ENCODE results near the gene DLGAP1. TPM values are rescaled to one million over a fixed set of nuclear protein-coding genes. Genes with fewer than 3 reads are reported as not detected.

DLGAP1 gene
- total and polyA plus RNA-seq, 2 of the 8 experiments (the other 6 are each of a cell fraction or from before 2014, with no cell fraction given) = 11.8 to 16.9 TPM

- TF ChIP-seq CTCF (IDR thresholded peaks at IDR 0.05; ENCODE audit: control extremely low read depth in 1 of 3, insufficient read depth in 1 of 3, low read depth in 1 of 3, low read length in 3 of 3) (no peak), TCF12 (IDR thresholded peaks at IDR 0.05; ENCODE audit: low read depth, low read length) (no peak), SIN3A (conservative IDR thresholded peaks at IDR 0.05 in 1 of 2, IDR thresholded peaks at IDR 0.05 in 1 of 2; ENCODE audit: low read depth in 1 of 2, low read length in 2 of 2) (no peak), SUZ12 (IDR thresholded peaks at IDR 0.05; ENCODE audit: low read length) (no peak)
These were observed 580.5 kb downstream of the DLGAP1 start (continued) for GRCh38 chr18:3874581-3874980.
